HG03135 (cell line): ENCODE measurements around the gene SERGEF.

Experiments used
- ATAC-seq: cut with Tn5 transposase; IDR thresholded peaks from one replicate; pipeline ENCODE4 v1.9.1; 2021; ENCODE audit warnings: mild to moderate bottlenecking, moderate library complexity; ENCODE audit not compliant: unreplicated experiment

The SERGEF gene

GRCh38 chr11:18012906-18013781, at the start of gene SERGEF:
TSS of gene SERGEF (minus strand) at chr11:18013047. CDS start at chr11:18013010, 37 bp downstream.
- peak; percentile 90 for ATAC-seq

- no peak for ATAC-seq
Observed at GRCh38 chr11:18061351-18061750, 48.5 kb upstream of the SERGEF start.

GRCh38 chr11:18056561-18057181, 43.8 kb upstream of the SERGEF start:
- ATAC-seq: no peak

GRCh38 chr11:18054511-18055103, 41.8 kb upstream of the SERGEF start:
- ATAC-seq: no peak

GRCh38 chr11:18050848-18051247, 38.0 kb upstream of the SERGEF start:
- ATAC-seq: no peak

- ATAC-seq: no peak
Observed at GRCh38 chr11:18046116-18046777, 33.4 kb upstream of the SERGEF start, which contains the start of gene TPH1. TSS of gene TPH1 (minus strand) at chr11:18046269. CDS start at chr11:18040762, 5,507 bp downstream.

- ATAC-seq: no peak
Observed at GRCh38 chr11:18036456-18036855, 23.6 kb upstream of the SERGEF start.

- no peak for ATAC-seq
Observed at GRCh38 chr11:18027475-18027874, 14.6 kb upstream of the SERGEF start.

GRCh38 chr11:18022419-18022818, 9.6 kb upstream of the SERGEF start:
- no peak for ATAC-seq

GRCh38 chr11:18019650-18020049, 6.8 kb upstream of the SERGEF start:
- no peak for ATAC-seq

- no peak for ATAC-seq
Observed at GRCh38 chr11:18016789-18017188, 3.9 kb upstream of the SERGEF start.

GRCh38 chr11:18014876-18015275, 2.0 kb upstream of the SERGEF start:
- no peak for ATAC-seq

- no peak for ATAC-seq
Observed at GRCh38 chr11:18013790-18014507, 1.1 kb upstream of the SERGEF start.

- peak; percentile 10 for ATAC-seq
Observed at GRCh38 chr11:18012122-18012905, 533 bp downstream of the SERGEF start.

- no peak for ATAC-seq
Observed at GRCh38 chr11:18011633-18012032, 1.2 kb downstream of the SERGEF start.

- no peak for ATAC-seq
Observed at GRCh38 chr11:18010977-18011586, 1.8 kb downstream of the SERGEF start.

- no peak for ATAC-seq
Observed at GRCh38 chr11:18010121-18010670, 2.7 kb downstream of the SERGEF start.

GRCh38 chr11:18005376-18006129, 7.3 kb downstream of the SERGEF start:
- ATAC-seq: no peak
